GM06990 (cell line): ENCODE results near the gene CRABP1.
A peak's percentile ranks its signal among the peaks of the same experiment; 100 is the strongest.

ENCODE experiments used
- DNase-seq: peaks from one replicate; pipeline ENCODE4 v3.0.0-alpha.2; 2011; ENCODE audit not compliant: insufficient read length; ENCODE audit errors: extremely low read depth
- H3K27me3 ChIP-seq: replicated peaks from 2 replicates; pipeline ENCODE4 v1.6.0; 2011; ENCODE audit warnings: low read length; ENCODE audit not compliant: control insufficient read depth, insufficient read depth
- H3K36me3 ChIP-seq: 2 replicates; pipeline ENCODE4 v1.5.1; 2011; ENCODE audit warnings: low read length; ENCODE audit not compliant: control insufficient read depth, insufficient read depth
- H3K4me3 ChIP-seq: replicated peaks from 2 replicates; pipeline ENCODE4 v1.5.1; 2011; ENCODE audit warnings: low read depth, mild to moderate bottlenecking, control low read depth, low read length
- TF ChIP-seq, protein P1 (sequence below): IDR thresholded peaks from 2 replicates; pipeline ENCODE4 v1.5.1; 2011; ENCODE audit warnings: low read length, control low read depth, mild to moderate bottlenecking, inconsistent platforms; ENCODE audit not compliant: insufficient read depth, poor library complexity, severe bottlenecking

The CRABP1 gene

DNA sequence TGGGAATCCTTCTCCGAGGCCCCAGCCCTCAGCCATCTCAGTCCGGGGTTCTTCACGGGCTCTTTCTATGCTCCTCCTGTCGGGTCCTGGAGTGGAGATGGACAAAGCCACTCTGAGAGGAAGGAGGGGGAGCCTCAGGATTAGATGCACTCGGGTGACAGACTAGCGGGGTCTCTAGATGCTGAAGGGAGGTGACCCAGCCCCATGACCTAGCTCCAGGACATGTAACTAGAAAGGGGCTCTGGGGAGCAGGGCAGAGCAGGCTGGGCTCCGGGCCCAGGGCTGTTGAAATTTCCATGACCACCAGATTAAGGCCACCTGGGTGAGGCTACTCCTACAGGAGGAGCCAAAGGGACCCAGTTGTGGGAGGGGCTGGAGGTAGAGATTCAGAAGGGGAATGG lies 26.0 kb upstream of the CRABP1 start:
- Histone ChIP-seq H3K4me3 (no peak overlapping the region), H3K27me3 (no peaks in the 10 kb centered on the region), H3K36me3 (no peaks in the 10 kb centered on the region)
- DNase-seq = no peak
- TF ChIP-seq, protein P1, sequence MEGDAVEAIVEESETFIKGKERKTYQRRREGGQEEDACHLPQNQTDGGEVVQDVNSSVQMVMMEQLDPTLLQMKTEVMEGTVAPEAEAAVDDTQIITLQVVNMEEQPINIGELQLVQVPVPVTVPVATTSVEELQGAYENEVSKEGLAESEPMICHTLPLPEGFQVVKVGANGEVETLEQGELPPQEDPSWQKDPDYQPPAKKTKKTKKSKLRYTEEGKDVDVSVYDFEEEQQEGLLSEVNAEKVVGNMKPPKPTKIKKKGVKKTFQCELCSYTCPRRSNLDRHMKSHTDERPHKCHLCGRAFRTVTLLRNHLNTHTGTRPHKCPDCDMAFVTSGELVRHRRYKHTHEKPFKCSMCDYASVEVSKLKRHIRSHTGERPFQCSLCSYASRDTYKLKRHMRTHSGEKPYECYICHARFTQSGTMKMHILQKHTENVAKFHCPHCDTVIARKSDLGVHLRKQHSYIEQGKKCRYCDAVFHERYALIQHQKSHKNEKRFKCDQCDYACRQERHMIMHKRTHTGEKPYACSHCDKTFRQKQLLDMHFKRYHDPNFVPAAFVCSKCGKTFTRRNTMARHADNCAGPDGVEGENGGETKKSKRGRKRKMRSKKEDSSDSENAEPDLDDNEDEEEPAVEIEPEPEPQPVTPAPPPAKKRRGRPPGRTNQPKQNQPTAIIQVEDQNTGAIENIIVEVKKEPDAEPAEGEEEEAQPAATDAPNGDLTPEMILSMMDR = no peak

DNA sequence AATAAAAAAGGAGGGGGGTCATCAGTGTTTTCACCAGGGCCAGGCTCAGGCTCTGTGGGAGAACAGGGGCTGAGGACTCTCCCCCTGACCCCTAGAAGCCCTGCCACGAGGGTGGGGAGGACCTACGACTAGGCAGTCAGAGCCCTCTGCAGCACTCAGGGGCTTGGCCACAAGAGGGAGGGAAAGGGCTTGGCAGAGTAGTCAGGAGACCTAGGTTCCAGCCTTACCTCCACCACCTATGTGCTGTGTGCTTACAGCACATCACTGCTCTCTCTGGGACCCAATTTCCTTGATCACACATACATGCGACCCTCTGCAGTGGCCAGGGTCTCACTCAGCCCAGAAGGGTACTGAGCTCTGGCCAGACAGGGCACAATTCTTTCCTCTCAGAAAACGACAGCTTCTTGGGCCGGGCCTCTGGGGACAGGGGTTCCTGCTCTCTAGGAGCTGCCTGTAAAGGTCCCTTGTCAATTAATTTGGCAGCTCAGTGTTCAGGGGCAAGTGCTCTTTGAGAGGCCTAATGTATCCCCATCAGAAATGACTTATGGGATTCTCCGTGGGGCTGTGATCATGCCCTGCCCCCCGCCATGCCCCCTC lies 24.4 kb upstream of the CRABP1 start:
- Histone ChIP-seq H3K4me3 (no peak overlapping the region), H3K36me3 (no peaks in the 10 kb centered on the region), H3K27me3 (no peaks in the 10 kb centered on the region)
- TF ChIP-seq, protein P1 = peak; percentile 49
- no peak for DNase-seq

DNA sequence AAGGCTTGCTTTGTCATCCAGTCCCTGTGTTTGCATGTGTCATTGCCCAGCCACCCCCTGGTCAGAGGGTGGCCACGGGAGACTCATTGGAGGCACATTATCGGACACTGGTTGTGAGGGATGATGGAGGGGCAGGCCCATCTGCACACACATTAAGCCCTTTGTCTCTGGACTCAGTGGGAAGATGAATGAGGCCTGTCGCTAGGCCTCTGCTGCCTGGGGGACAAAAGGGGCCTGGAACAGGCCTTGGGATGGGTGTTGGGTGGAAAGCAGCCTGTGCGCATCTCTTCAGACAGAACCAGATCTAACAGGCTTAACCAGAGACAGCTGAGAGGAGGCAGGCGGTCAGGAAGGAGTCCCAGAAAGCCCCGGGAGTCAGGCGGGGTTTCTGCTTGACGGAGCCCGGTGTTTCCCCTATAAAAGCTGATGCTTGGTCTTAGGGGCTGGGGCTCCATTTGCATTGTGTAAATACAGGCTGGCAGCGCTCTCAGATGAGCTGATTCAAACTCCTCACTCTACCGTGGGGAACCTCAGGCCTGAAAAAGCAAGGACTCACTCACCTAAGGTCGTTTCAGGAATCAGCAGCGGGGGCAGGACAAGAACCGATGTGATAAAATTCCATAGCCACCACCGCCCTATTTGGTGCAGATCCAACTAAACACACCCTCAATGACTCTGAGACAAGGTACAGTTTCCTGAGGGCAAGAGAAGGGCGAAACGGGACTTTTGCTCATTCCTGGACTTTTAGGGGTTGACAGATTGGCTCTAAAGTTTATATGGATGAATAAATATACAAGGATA lies 23.7 kb upstream of the CRABP1 start:
- H3K4me3 ChIP-seq = no peak overlapping the region
- H3K36me3 ChIP-seq = no peaks in the 10 kb centered on the region
- TF ChIP-seq, protein P1 = no peak
- DNase-seq = no peak
- no peaks in the 10 kb centered on the region for H3K27me3 ChIP-seq

DNA sequence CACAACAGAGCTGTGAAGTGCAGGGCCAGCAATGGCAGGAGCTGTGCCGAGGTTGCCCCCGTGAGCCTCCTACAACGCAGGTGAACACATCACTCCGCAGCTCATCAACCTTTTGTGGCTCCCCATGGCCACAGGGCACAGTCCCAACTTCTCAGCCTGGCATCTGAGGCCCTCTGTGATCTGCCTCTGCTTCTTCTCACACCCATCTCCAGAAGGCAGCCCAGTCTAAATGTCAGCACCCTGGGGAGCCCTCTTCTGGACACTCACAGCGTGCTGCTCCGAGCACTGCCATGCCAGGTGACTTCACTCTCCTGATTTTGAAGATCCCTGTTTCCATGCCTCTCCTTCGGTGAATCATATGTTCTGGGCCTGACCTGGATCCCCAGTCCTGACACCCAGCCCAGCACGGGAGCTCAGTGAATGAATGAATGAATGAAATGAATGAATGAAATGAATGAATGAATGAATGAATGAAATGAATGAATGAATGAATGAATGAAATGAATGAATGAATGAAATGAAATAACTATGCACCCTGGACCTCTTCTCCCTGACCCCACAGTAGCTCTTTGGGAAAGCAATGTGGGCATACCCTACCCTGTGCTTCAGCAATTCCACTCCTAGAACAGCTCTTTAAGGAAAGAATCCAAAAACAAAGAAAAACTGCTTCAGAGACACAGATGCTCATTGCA lies 22.9 kb upstream of the CRABP1 start:
- Histone ChIP-seq H3K36me3 (no peaks in the 10 kb centered on the region), H3K27me3 (no peaks in the 10 kb centered on the region), H3K4me3 (no peak overlapping the region)
- TF ChIP-seq, protein P1 = peak; percentile 42
- DNase-seq = no peak

DNA sequence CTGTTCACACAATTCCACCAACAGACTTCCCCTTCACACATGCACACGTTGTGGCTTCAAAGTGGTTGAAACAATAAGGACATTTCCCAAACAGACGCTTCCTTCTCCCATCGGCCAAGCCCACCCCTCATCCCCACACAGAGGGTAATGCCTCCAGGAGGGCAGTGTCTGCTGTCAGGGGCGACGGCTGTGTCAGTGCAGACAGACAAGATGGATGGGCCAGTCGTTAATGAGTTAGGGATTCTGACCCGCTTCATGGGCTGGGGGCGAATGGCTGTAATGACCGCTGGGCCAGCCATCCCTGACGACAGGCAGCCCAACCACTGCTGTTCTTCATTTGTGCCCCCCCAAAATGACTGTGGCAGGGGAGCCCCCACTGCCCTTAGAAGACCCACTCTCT lies 20.6 kb upstream of the CRABP1 start:
- TF ChIP-seq, protein P1 = no peak
- Histone ChIP-seq H3K27me3 (no peaks in the 10 kb centered on the region), H3K4me3 (no peak overlapping the region), H3K36me3 (no peaks in the 10 kb centered on the region)
- DNase-seq = no peak
